GM12875 (cell line): Measurements from ENCODE around the gene ST6GAL1.
"Not testable (repeated sequence)": the region's sequence is repeated elsewhere in the genome, so short reads cannot be mapped to it uniquely, and the experiment has no call there.

Source experiments
- H3K4me3 ChIP-seq: one replicate; pipeline ENCODE4 v1.5.1; 2011; ENCODE audit warnings: low read depth, low read length, control low read depth
- TF ChIP-seq, protein P1 (sequence below): IDR thresholded peaks from 2 replicates; pipeline ENCODE4 v1.5.1; 2011; ENCODE audit warnings: low read depth, mild to moderate bottlenecking, control low read depth, inconsistent platforms, low read length, moderate library complexity, borderline replicate concordance; ENCODE audit not compliant: insufficient read depth

ST6GAL1 gene

DNA sequence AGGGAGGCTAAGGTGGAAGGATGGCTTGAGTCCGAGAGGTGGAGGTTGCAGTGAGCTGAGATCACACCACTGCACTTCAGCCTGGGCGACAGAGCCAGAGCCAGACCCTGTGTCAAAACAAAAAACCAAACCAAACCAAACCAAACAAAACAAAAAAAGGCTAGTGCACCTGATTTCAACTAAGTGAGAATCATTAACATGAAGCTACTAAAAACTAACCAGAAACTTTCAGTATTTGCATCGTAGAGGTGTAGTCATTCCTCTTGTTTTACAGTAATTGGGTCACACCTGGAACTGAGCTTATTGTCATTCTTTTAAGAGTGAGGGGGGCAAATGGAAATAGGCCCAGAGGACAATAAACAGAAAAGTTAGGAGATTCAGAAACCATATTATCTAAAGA, 58.5 kb downstream of the ST6GAL1 start:
- TF ChIP-seq, protein P1, sequence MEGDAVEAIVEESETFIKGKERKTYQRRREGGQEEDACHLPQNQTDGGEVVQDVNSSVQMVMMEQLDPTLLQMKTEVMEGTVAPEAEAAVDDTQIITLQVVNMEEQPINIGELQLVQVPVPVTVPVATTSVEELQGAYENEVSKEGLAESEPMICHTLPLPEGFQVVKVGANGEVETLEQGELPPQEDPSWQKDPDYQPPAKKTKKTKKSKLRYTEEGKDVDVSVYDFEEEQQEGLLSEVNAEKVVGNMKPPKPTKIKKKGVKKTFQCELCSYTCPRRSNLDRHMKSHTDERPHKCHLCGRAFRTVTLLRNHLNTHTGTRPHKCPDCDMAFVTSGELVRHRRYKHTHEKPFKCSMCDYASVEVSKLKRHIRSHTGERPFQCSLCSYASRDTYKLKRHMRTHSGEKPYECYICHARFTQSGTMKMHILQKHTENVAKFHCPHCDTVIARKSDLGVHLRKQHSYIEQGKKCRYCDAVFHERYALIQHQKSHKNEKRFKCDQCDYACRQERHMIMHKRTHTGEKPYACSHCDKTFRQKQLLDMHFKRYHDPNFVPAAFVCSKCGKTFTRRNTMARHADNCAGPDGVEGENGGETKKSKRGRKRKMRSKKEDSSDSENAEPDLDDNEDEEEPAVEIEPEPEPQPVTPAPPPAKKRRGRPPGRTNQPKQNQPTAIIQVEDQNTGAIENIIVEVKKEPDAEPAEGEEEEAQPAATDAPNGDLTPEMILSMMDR, result no peak
- no peak overlapping the region for H3K4me3 ChIP-seq

DNA sequence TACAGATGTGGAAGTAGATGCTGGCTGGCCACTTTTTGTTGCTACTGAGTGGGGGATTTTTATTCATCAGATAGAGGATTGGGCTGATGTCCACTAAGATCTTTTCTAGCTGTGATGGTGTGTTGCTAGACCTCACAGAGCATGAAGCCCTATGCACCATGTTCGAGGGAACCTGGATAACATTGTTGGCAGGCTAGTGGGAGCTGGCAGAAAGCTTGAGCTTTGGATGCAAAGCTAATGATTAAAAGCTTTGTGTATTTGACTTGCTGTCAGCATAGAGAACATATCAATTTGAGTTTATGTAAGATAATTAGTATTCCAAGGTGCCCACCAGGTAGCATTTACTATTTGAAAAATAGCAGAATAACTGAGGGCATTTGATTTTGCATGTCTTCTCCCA, 59.1 kb downstream of the ST6GAL1 start:
- TF ChIP-seq, protein P1, result no peak
- no peak overlapping the region for H3K4me3 ChIP-seq

DNA sequence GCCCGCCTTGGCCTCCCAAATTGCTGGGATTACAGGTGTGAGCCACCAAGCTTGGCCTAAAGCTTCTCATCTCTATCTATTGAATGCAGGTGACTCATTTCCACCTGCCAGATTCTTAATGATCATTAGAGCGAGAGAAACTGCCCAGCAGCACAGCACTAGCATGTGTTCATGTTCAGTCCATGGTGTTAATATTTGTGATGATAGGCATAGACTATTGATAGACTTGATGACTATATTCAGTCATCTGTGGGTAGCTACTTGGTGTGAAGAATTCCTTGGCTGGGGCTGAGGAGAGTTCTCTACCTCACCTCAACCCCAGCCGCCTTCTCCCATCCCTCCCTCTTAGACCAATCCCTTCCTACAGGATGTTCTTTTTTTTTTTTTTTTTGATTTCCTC, 60.0 kb downstream of the ST6GAL1 start:
- H3K4me3 ChIP-seq, result no peak overlapping the region
- TF ChIP-seq, protein P1, result no peak

DNA sequence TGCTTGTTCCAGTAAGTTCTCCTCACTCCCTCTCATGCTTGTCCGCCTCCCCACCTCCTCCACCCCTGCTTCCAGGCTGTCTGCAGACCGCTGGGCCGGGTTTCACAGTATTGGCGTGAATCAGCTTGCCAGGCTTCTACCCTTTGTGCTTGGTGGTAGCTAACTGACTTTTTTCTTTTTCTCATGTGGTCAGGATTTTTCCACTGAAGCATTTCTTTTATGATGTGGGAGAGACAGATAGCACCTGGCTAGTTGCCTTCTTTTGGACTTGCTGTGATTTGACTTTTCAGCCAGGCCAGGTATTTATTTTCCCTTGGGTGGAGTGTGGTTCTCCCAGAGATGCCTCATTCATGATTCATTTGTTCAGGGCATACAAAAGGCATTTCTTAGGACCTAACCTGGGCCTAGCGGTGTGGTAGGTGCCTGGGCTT, 60.6 kb downstream of the ST6GAL1 start:
- H3K4me3 ChIP-seq, result no peak overlapping the region
- TF ChIP-seq, protein P1, result no peak

DNA sequence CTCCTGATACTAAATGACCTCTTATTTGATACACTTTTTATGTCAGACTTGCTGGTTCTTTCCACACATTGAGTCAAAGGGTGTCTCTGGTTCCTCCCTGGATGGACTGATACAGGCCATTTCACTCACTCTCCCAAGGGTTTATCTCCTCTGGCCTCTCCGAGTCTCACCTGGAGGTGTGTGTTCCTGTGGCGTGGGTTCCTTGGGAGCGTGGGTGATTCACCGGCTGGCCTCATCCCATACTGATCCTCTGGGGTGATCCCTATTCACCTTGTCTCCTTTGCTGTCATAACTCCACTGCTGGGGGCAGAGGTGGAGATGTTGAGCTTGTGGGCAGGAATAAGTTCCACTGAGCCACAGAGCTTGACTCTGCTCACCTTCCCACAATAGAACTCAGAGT, 61.1 kb downstream of the ST6GAL1 start:
- TF ChIP-seq, protein P1, result no peak

DNA sequence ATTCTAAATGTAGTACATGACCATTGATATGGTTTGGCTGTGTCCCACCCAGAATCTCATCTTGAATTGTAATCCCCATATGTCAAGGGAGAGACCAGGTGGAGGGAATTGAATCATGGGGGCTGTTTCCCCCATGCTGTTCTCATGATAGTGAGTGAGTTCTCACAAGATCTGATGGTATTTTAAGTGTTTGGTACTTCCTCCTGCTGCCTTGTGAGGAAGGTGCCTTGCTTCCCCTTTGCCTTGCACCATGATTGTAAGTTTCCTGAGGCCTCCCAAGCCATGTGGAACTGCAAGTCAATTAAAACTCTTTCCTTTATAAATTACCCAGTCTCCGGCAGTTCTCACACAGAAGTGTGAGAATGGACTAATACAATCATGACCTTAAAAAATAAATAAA, 61.8 kb downstream of the ST6GAL1 start:
- not testable (repeated sequence) for H3K4me3 ChIP-seq

More for the DNA sequence above, 61.1 kb downstream of the ST6GAL1 start:
- no peak overlapping the region for H3K4me3 ChIP-seq

DNA sequence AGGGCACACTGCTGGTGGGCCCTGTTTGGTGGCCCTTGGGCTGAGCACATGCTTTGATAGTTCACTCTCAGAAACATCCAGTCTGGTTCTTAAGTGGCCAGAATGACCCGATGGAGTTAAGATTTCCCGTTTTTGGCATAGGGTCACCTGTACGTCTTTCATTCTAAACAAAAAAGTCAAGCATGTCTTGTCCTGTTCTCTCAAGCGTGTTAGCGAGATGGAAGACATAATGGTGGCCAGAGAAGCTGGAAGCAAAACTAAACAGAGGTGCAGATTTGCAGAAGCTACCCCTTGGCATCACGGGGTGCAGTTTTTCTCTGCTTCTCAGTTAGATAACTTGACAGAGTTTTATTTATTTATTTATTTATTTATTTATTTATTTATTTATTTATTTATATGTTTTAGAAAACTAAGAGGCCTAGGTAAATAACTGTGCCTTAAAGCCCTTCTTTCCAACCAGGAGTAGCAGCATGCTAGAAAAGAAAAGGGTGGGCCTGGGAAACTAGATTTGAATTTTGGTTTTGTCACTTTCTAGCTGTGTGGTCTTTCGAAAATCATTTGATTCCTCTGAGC, 63.0 kb downstream of the ST6GAL1 start:
- TF ChIP-seq, protein P1, result no peak
- no peak overlapping the region for H3K4me3 ChIP-seq
